Measurements from ENCODE around the gene MARCKSL1. TPM values are rescaled to one million over a fixed set of nuclear protein-coding genes. Genes with fewer than 3 reads are reported as not detected.

MARCKSL1 gene
- total and polyA plus RNA-seq, 2 of the 13 experiments (the other 11 are each of a cell fraction or from before 2014, with no cell fraction given) = 81.9 to 155 TPM

- TF ChIP-seq, protein P1, sequence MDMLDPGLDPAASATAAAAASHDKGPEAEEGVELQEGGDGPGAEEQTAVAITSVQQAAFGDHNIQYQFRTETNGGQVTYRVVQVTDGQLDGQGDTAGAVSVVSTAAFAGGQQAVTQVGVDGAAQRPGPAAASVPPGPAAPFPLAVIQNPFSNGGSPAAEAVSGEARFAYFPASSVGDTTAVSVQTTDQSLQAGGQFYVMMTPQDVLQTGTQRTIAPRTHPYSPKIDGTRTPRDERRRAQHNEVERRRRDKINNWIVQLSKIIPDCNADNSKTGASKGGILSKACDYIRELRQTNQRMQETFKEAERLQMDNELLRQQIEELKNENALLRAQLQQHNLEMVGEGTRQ (IDR thresholded peaks at IDR 0.05; ENCODE audit: low read depth, low read length) = no peak
- TF ChIP-seq, protein P1 (CRISPR knock-in tag; IDR thresholded peaks at IDR 0.05; ENCODE audit: borderline replicate concordance) = no peak
- no peak for TF ChIP-seq ZNF230 (CRISPR knock-in tag; IDR thresholded peaks at IDR 0.05)
- no peak for TF ChIP-seq ZNF83 (CRISPR knock-in tag; IDR thresholded peaks at IDR 0.05; ENCODE audit: borderline replicate concordance)
- no peak for TF ChIP-seq ETS1 (CRISPR knock-in tag; IDR thresholded peaks at IDR 0.05)
- TF ChIP-seq FOXK2 (IDR thresholded peaks at IDR 0.05) = no peak
- TF ChIP-seq POLR2AphosphoS2 (IDR thresholded peaks at IDR 0.05; ENCODE audit: low read depth, low read length) = no peak
- peak; percentile 75 for TF ChIP-seq TBX2 (CRISPR knock-in tag; IDR thresholded peaks at IDR 0.05; ENCODE audit: borderline replicate concordance)
- TF ChIP-seq ZSCAN31 (CRISPR knock-in tag; IDR thresholded peaks at IDR 0.05; ENCODE audit: low read depth) = no peak
- TF ChIP-seq, protein P2, sequence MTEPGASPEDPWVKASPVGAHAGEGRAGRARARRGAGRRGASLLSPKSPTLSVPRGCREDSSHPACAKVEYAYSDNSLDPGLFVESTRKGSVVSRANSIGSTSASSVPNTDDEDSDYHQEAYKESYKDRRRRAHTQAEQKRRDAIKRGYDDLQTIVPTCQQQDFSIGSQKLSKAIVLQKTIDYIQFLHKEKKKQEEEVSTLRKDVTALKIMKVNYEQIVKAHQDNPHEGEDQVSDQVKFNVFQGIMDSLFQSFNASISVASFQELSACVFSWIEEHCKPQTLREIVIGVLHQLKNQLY (CRISPR knock-in tag; IDR thresholded peaks at IDR 0.05) = peak; percentile 74; the same call in 1 of the 2 replicates
- TF ChIP-seq, protein P3, sequence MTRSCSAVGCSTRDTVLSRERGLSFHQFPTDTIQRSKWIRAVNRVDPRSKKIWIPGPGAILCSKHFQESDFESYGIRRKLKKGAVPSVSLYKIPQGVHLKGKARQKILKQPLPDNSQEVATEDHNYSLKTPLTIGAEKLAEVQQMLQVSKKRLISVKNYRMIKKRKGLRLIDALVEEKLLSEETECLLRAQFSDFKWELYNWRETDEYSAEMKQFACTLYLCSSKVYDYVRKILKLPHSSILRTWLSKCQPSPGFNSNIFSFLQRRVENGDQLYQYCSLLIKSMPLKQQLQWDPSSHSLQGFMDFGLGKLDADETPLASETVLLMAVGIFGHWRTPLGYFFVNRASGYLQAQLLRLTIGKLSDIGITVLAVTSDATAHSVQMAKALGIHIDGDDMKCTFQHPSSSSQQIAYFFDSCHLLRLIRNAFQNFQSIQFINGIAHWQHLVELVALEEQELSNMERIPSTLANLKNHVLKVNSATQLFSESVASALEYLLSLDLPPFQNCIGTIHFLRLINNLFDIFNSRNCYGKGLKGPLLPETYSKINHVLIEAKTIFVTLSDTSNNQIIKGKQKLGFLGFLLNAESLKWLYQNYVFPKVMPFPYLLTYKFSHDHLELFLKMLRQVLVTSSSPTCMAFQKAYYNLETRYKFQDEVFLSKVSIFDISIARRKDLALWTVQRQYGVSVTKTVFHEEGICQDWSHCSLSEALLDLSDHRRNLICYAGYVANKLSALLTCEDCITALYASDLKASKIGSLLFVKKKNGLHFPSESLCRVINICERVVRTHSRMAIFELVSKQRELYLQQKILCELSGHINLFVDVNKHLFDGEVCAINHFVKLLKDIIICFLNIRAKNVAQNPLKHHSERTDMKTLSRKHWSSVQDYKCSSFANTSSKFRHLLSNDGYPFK (CRISPR knock-in tag; IDR thresholded peaks at IDR 0.05; ENCODE audit: borderline replicate concordance) = no peak
- no peak for TF ChIP-seq MTF1 (CRISPR knock-in tag; IDR thresholded peaks at IDR 0.05)
- peak; percentile 74 for TF ChIP-seq NFIC (IDR thresholded peaks at IDR 0.05; ENCODE audit: low read length)
- no peak for TF ChIP-seq CAMTA2 (CRISPR knock-in tag; IDR thresholded peaks at IDR 0.05; ENCODE audit: borderline replicate concordance)
- TF ChIP-seq ZNF552 (CRISPR knock-in tag; IDR thresholded peaks at IDR 0.05; ENCODE audit: borderline replicate concordance) = no peak
- TF ChIP-seq, protein P4, sequence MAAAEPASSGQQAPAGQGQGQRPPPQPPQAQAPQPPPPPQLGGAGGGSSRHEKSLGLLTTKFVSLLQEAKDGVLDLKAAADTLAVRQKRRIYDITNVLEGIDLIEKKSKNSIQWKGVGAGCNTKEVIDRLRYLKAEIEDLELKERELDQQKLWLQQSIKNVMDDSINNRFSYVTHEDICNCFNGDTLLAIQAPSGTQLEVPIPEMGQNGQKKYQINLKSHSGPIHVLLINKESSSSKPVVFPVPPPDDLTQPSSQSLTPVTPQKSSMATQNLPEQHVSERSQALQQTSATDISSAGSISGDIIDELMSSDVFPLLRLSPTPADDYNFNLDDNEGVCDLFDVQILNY (CRISPR knock-in tag; conservative IDR thresholded peaks at IDR 0.05) = no peak
- TF ChIP-seq ZNF639 (CRISPR knock-in tag; conservative IDR thresholded peaks at IDR 0.05) = 0 out of 2 replicates have a peak, but pooled peaks have one; percentile 42
- TF ChIP-seq, protein P5, sequence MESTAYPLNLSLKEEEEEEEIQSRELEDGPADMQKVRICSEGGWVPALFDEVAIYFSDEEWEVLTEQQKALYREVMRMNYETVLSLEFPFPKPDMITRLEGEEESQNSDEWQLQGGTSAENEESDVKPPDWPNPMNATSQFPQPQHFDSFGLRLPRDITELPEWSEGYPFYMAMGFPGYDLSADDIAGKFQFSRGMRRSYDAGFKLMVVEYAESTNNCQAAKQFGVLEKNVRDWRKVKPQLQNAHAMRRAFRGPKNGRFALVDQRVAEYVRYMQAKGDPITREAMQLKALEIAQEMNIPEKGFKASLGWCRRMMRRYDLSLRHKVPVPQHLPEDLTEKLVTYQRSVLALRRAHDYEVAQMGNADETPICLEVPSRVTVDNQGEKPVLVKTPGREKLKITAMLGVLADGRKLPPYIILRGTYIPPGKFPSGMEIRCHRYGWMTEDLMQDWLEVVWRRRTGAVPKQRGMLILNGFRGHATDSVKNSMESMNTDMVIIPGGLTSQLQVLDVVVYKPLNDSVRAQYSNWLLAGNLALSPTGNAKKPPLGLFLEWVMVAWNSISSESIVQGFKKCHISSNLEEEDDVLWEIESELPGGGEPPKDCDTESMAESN (CRISPR knock-in tag; conservative IDR thresholded peaks at IDR 0.05) = no peak
- no peak for TF ChIP-seq ETV6 (CRISPR knock-in tag; conservative IDR thresholded peaks at IDR 0.05)
These were observed 14.2 kb downstream of the MARCKSL1 start (continued) for GRCh38 chr1:32321712-32322291.

All from HepG2 (cell line).